A673 (cell line): Measurements from ENCODE around the gene NECTIN1. TPM values are rescaled to one million over a fixed set of nuclear protein-coding genes. Genes with fewer than 3 reads are reported as not detected.

Experiments
- BruUV-seq: library from RNA; stranded (reverse); fragments of 400-500 nt; replicated peaks from 2 replicates; lab custom pipeline; 2021; lab: Mats Ljungman, UMichigan
- CTCF ChIA-PET: fragments of 300-600 bp; sonication (Branson Sonifier 250); formaldehyde crosslinking; loops from one replicate; lab custom pipeline; 2022; ENCODE audit warnings: antibody characterized with exemption; lab: Charles Lee
- POLR2A ChIA-PET: fragments of 300-600 bp; sonication (Branson Sonifier 250); formaldehyde crosslinking; loops from one replicate; lab custom pipeline; 2022; ENCODE audit warnings: antibody characterized with exemption; ENCODE audit not compliant: low non-redundant PET; lab: Charles Lee
- DNase-seq: peaks from one replicate; pipeline ENCODE4 v3.0.0-alpha.2; 2015; ENCODE audit warnings: low spot score
- H3K27ac ChIP-seq: fragments of 200-600 bp; sonication (generic); 2 replicates; pipeline ENCODE4 v1.5.1; 2016; ENCODE audit warnings: mixed run types, low read depth, mild to moderate bottlenecking, mixed read lengths, antibody characterized with exemption, low read length; ENCODE audit not compliant: poor library complexity, severe bottlenecking
- H3K27me3 ChIP-seq: fragments of 200-600 bp; sonication (generic); replicated peaks from 2 replicates; pipeline ENCODE4 v1.6.1; 2017; ENCODE audit warnings: mixed run types, low read depth, mild to moderate bottlenecking, mixed read lengths, antibody characterized with exemption, low read length; ENCODE audit not compliant: insufficient read depth, poor library complexity
- H3K36me3 ChIP-seq: fragments of 200-600 bp; sonication (generic); 2 replicates; pipeline ENCODE4 v1.6.1; 2016; ENCODE audit warnings: mixed run types, mild to moderate bottlenecking, mixed read lengths, antibody characterized with exemption, low read length; ENCODE audit not compliant: insufficient read depth, poor library complexity, severe bottlenecking
- H3K4me1 ChIP-seq: fragments of 200-600 bp; sonication (generic); 2 replicates; pipeline ENCODE4 v1.6.1; 2017; ENCODE audit warnings: mixed run types, mild to moderate bottlenecking, mixed read lengths, antibody characterized with exemption, low read length; ENCODE audit not compliant: insufficient read depth, poor library complexity, severe bottlenecking
- H3K4me3 ChIP-seq: fragments of 200-600 bp; sonication (generic); 2 replicates; pipeline ENCODE4 v1.5.1; 2016; ENCODE audit warnings: low read depth, mixed run types, mild to moderate bottlenecking, mixed read lengths, low read length; ENCODE audit not compliant: poor library complexity, severe bottlenecking
- H3K9me3 ChIP-seq: fragments of 200-600 bp; sonication (generic); 2 replicates; pipeline ENCODE4 v1.6.1; 2016; ENCODE audit warnings: mixed run types, low read depth, mild to moderate bottlenecking, mixed read lengths, antibody characterized with exemption, low read length; ENCODE audit not compliant: poor library complexity, severe bottlenecking
- EZH2 ChIP-seq: fragments of 200-600 bp; sonication (generic); IDR thresholded peaks from 2 replicates; pipeline ENCODE4 v1.6.1; 2017; ENCODE audit warnings: borderline replicate concordance, low read depth, mild to moderate bottlenecking, mixed read lengths, antibody characterized with exemption, low read length; ENCODE audit not compliant: poor library complexity, severe bottlenecking
- intact Hi-C: fragments of 100-400 bp; cut with micrococcal nuclease; formaldehyde crosslinking; loops from one replicate; pipeline ENCODE4 v1.10.0; 2022; ENCODE audit not compliant: unreplicated experiment
- total RNA-seq: library from RNA; stranded (reverse); gene quantifications from 2 replicates; pipeline ENCODE4 v1.2.3, GENCODE V29; 2021
- TF ChIP-seq, protein P1 (sequence below): fragments of 300-800, 200-600 bp; sonication (generic); conservative IDR thresholded peaks from 2 replicates; pipeline ENCODE4 v1.5.1; 2017; ENCODE audit warnings: low read depth, mild to moderate bottlenecking, antibody characterized with exemption, low read length, moderate library complexity, mixed read lengths

NECTIN1 gene
- total RNA-seq, 1 experiment from 2014 or later: 10.1 TPM

DNA sequence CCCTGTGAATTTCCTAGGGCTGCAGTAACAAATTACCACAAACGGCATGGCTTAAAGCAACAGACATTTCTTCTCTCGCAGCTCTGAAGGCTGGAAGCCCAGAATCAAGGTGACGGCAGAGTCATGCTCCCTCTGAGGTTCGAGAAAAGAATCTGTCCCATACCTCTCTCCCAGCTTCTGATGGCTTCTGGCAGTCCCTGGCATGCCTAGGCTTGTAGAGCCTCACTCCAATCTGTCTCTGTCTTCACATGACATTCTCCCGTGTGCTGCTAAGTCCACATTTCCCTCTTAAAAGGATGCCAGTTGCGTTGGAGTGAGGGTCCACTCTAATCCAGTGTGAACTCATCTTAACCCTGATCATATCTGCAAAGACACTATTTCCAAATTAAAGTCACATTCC lies 116.2 kb downstream of the NECTIN1 start:
- Histone ChIP-seq H3K36me3 (no peaks in the 10 kb centered on the region), H3K4me1 (peaks cover 7% of the 10 kb centered on the region), H3K4me3 (no peak overlapping the region), H3K27ac (no peak overlapping the region), H3K27me3 (no peaks in the 10 kb centered on the region), H3K9me3 (no peaks in the 10 kb centered on the region)
- CTCF ChIA-PET: interaction anchor here (0.6 kb wide), 1 partner anchor 24 kb away, joined by 5 read pairs; no protein-coding TSS in a partner anchor
- BruUV-seq: no TSS peak
- intact Hi-C loops: no loop called here
- POLR2A ChIA-PET: no interaction called here
- TF ChIP-seq EZH2: no peak
- TF ChIP-seq, protein P1, sequence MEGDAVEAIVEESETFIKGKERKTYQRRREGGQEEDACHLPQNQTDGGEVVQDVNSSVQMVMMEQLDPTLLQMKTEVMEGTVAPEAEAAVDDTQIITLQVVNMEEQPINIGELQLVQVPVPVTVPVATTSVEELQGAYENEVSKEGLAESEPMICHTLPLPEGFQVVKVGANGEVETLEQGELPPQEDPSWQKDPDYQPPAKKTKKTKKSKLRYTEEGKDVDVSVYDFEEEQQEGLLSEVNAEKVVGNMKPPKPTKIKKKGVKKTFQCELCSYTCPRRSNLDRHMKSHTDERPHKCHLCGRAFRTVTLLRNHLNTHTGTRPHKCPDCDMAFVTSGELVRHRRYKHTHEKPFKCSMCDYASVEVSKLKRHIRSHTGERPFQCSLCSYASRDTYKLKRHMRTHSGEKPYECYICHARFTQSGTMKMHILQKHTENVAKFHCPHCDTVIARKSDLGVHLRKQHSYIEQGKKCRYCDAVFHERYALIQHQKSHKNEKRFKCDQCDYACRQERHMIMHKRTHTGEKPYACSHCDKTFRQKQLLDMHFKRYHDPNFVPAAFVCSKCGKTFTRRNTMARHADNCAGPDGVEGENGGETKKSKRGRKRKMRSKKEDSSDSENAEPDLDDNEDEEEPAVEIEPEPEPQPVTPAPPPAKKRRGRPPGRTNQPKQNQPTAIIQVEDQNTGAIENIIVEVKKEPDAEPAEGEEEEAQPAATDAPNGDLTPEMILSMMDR: no peak
- no peak for DNase-seq

DNA sequence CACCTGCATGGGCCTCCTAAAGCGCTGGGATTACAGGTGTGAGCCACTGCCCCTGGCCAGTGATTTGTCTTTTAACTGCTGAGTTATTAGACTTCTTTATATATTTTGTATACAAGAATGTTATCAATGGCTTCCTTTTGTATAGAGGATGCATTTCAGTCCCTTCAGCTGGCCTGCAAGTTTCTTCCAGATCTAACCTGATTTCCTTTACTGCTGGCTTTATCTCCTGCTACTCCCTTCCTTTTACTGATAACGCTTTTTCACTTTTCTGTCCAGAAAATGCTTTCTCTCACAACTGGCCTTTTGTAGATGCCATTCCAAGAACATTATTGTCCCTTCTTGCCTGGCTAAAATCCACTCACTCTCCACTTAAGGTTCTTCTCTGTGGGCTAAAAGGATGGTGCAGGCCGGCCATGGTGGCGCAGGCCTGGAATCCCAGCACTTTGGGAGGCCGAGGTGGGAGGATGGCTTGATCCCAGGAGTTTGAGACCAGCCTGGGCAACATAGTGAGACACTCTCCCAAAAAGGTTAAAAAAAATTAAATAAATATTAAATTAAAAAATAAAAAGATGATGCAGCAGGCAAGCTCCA lies 118.1 kb downstream of the NECTIN1 start:
- H3K27me3 ChIP-seq: no peaks in the 10 kb centered on the region
- TF ChIP-seq, protein P1: no peak
- TF ChIP-seq EZH2: no peak
- BruUV-seq: no TSS peak
- intact Hi-C loops: no loop called here
- no peaks in the 10 kb centered on the region for H3K36me3 ChIP-seq
- CTCF ChIA-PET: no interaction called here
- POLR2A ChIA-PET: no interaction called here
- no peaks in the 10 kb centered on the region for H3K9me3 ChIP-seq
- no peak for DNase-seq
- H3K4me3 ChIP-seq: no peak overlapping the region
- peaks cover 6% of the 10 kb centered on the region for H3K4me1 ChIP-seq
- no peak overlapping the region for H3K27ac ChIP-seq

- H3K36me3 ChIP-seq: no peaks in the 10 kb centered on the region
- H3K4me1 ChIP-seq: no peaks in the 10 kb centered on the region
- ChIA-PET CTCF (no interaction called here), POLR2A (no interaction called here)
- H3K4me3 ChIP-seq: no peak overlapping the region
- TF ChIP-seq EZH2: no peak
- TF ChIP-seq, protein P1: no peak
- H3K9me3 ChIP-seq: no peaks in the 10 kb centered on the region
- no peak overlapping the region for H3K27ac ChIP-seq
- no peaks in the 10 kb centered on the region for H3K27me3 ChIP-seq
- no peak for DNase-seq
- intact Hi-C loops: no loop called here
- no TSS peak for BruUV-seq
Measured at GRCh38 chr11:119608781-119609180, 120.2 kb downstream of the NECTIN1 start.
